ENCODE measurements around the gene FSTL1. TPM values are rescaled to one million over a fixed set of nuclear protein-coding genes. Genes with fewer than 3 reads are reported as not detected.

Gene FSTL1
- total RNA-seq, 1 experiment from 2014 or later = 1.4 TPM

GRCh38 chr3:120435621-120436020 lies 15.2 kb downstream of the FSTL1 start:
- Histone ChIP-seq H3K27me3 (replicated peaks; ENCODE audit: control insufficient read depth, insufficient read depth, low read length) (no peaks in the 10 kb centered on the region), H3K9me3 (no peaks in the 10 kb centered on the region), H3K4me1 (peaks cover 31% of the 10 kb centered on the region), H3K4me3 (ENCODE audit: low read depth, low read length) (no peak overlapping the region), H3K36me3 (ENCODE audit: control insufficient read depth, insufficient read depth, low read length) (no peaks in the 10 kb centered on the region)
- intact Hi-C loops (cut with micrococcal nuclease; ENCODE audit: unreplicated experiment) = no loop called here
- Mint-ChIP-seq H3K27ac (ENCODE audit: unreplicated experiment) (peak overlapping the region; percentile 1), H3K4me1 (ENCODE audit: low read depth, unreplicated experiment) (peaks cover 19% of the 10 kb centered on the region), H3K36me3 (ENCODE audit: insufficient read depth, unreplicated experiment) (no peaks in the 10 kb centered on the region), H3K9me3 (ENCODE audit: unreplicated experiment) (no peaks in the 10 kb centered on the region), H3K27me3 (ENCODE audit: insufficient read depth, unreplicated experiment) (no peaks in the 10 kb centered on the region), H3K4me3 (ENCODE audit: unreplicated experiment) (no peak overlapping the region)
- POLR2A ChIA-PET = no interaction called here
- DNase-seq = no peak
- CTCF ChIA-PET = no interaction called here
- TF ChIP-seq CTCF (IDR thresholded peaks at IDR 0.05; ENCODE audit: insufficient read depth in 1 of 2, low read depth in 1 of 2, low read length in 1 of 2, severe bottlenecking in 1 of 2, unreplicated experiment in 1 of 2) = no peak
- BruUV-seq (replicated peaks) = no TSS peak

GRCh38 chr3:120433662-120434331 lies 17.0 kb downstream of the FSTL1 start:
- TF ChIP-seq CTCF (IDR thresholded peaks at IDR 0.05; ENCODE audit: insufficient read depth in 1 of 2, low read depth in 1 of 2, low read length in 1 of 2, severe bottlenecking in 1 of 2, unreplicated experiment in 1 of 2) = no peak
- no peaks in the 10 kb centered on the region for H3K9me3 ChIP-seq
- H3K4me3 Mint-ChIP-seq (ENCODE audit: unreplicated experiment) = no peak overlapping the region
- no peak overlapping the region for H3K4me3 ChIP-seq (ENCODE audit: low read depth, low read length)
- H3K27me3 Mint-ChIP-seq (ENCODE audit: insufficient read depth, unreplicated experiment) = no peaks in the 10 kb centered on the region
- peaks cover 19% of the 10 kb centered on the region for H3K4me1 Mint-ChIP-seq (ENCODE audit: low read depth, unreplicated experiment)
- peak overlapping the region; percentile 27 for H3K27ac Mint-ChIP-seq (ENCODE audit: unreplicated experiment)
- no peaks in the 10 kb centered on the region for H3K27me3 ChIP-seq (replicated peaks; ENCODE audit: control insufficient read depth, insufficient read depth, low read length)
- ChIA-PET CTCF (interaction anchor here (1.2 kb wide), 1 partner anchor 17 kb away, joined by 4 read pairs; no protein-coding TSS in a partner anchor), POLR2A (no interaction called here)
- no peaks in the 10 kb centered on the region for H3K36me3 ChIP-seq (ENCODE audit: control insufficient read depth, insufficient read depth, low read length)
- intact Hi-C loops (cut with micrococcal nuclease; ENCODE audit: unreplicated experiment) = no loop called here
- H3K4me1 ChIP-seq = peaks cover 25% of the 10 kb centered on the region
- no peaks in the 10 kb centered on the region for H3K36me3 Mint-ChIP-seq (ENCODE audit: insufficient read depth, unreplicated experiment)
- BruUV-seq (replicated peaks) = no TSS peak
- no peaks in the 10 kb centered on the region for H3K9me3 Mint-ChIP-seq (ENCODE audit: unreplicated experiment)
- no peak for DNase-seq

- no peak for TF ChIP-seq CTCF (IDR thresholded peaks at IDR 0.05; ENCODE audit: insufficient read depth in 1 of 2, low read depth in 1 of 2, low read length in 1 of 2, severe bottlenecking in 1 of 2, unreplicated experiment in 1 of 2)
- Mint-ChIP-seq H3K36me3 (ENCODE audit: insufficient read depth, unreplicated experiment) (no peaks in the 10 kb centered on the region), H3K27me3 (ENCODE audit: insufficient read depth, unreplicated experiment) (no peaks in the 10 kb centered on the region), H3K4me1 (ENCODE audit: low read depth, unreplicated experiment) (peaks cover 25% of the 10 kb centered on the region), H3K9me3 (ENCODE audit: unreplicated experiment) (no peaks in the 10 kb centered on the region), H3K4me3 (ENCODE audit: unreplicated experiment) (no peak overlapping the region), H3K27ac (ENCODE audit: unreplicated experiment) (no peak overlapping the region)
- BruUV-seq (replicated peaks) = no TSS peak
- DNase-seq = peak; percentile 18 to 43
- H3K4me3 ChIP-seq (ENCODE audit: low read depth, low read length) = no peak overlapping the region
- H3K9me3 ChIP-seq = no peaks in the 10 kb centered on the region
- H3K27me3 ChIP-seq (replicated peaks; ENCODE audit: control insufficient read depth, insufficient read depth, low read length) = no peaks in the 10 kb centered on the region
- ChIA-PET POLR2A (no interaction called here), CTCF (interaction anchor here (1.0 to 2.5 kb wide), 3 partner anchors 13 to 127 kb away, joined by 3 to 10 read pairs (median 8); no protein-coding TSS in a partner anchor)
- H3K4me1 ChIP-seq = peaks cover 21% of the 10 kb centered on the region
- no peaks in the 10 kb centered on the region for H3K36me3 ChIP-seq (ENCODE audit: control insufficient read depth, insufficient read depth, low read length)
- intact Hi-C loops (cut with micrococcal nuclease; ENCODE audit: unreplicated experiment) = no loop called here
These were observed 18.5 kb downstream of the FSTL1 start for GRCh38 chr3:120432150-120432860.

Data from Caco-2 (cell line).